Trophoblast cell (in vitro differentiated cells and primary cell): ENCODE data around the gene COPS8. TPM values are rescaled to one million over a fixed set of nuclear protein-coding genes. Genes with fewer than 3 reads are reported as not detected.

Experiments used
- DNase-seq, 2 donors: peaks; one replicate each; pipeline ENCODE4 v3.0.0-alpha.2; 2016
- H2AFZ ChIP-seq: 2 replicates; pipeline ENCODE4 v1.6.1; 2013; ENCODE audit warnings: low read length, moderate library complexity, mild to moderate bottlenecking; ENCODE audit not compliant: insufficient read depth, poor library complexity
- H2AK5ac ChIP-seq: 2 replicates; pipeline ENCODE4 v1.6.1; 2013; ENCODE audit warnings: mild to moderate bottlenecking, low read length
- H2BK120ac ChIP-seq: 2 replicates; pipeline ENCODE4 v1.6.1; 2013; ENCODE audit warnings: low read length, mild to moderate bottlenecking, moderate library complexity; ENCODE audit not compliant: insufficient read depth, poor library complexity
- H2BK12ac ChIP-seq: 2 replicates; pipeline ENCODE4 v1.6.1; 2013; ENCODE audit warnings: mild to moderate bottlenecking, low read length, moderate library complexity
- H2BK5ac ChIP-seq: 2 replicates; pipeline ENCODE4 v1.6.1; 2013; ENCODE audit warnings: low read length, low read depth, moderate library complexity, mild to moderate bottlenecking; ENCODE audit not compliant: poor library complexity
- H3K14ac ChIP-seq: 2 replicates; pipeline ENCODE4 v1.6.1; 2013; ENCODE audit warnings: mild to moderate bottlenecking, low read length
- H3K18ac ChIP-seq: 2 replicates; pipeline ENCODE4 v1.6.1; 2013; ENCODE audit warnings: mild to moderate bottlenecking, low read length
- H3K23ac ChIP-seq: 2 replicates; pipeline ENCODE4 v1.6.1; 2013; ENCODE audit warnings: low read length
- H3K27ac ChIP-seq: 2 replicates; pipeline ENCODE4 v1.5.1; 2013; ENCODE audit warnings: low read depth, mild to moderate bottlenecking, inconsistent platforms, low read length, moderate library complexity
- H3K27me3 ChIP-seq: 2 replicates; pipeline ENCODE4 v1.6.1; 2013; ENCODE audit warnings: inconsistent platforms, mild to moderate bottlenecking, low read length, moderate library complexity; ENCODE audit not compliant: insufficient read depth
- H3K36me3 ChIP-seq, 2 experiments: 1 replicate in 1 of 2; 2 replicates in 1 of 2; pipeline ENCODE4 v1.6.1; 2013; ENCODE audit warnings: low read length in 2 of 2, mild to moderate bottlenecking in 2 of 2, moderate library complexity in 1 of 2; ENCODE audit not compliant: insufficient read depth in 2 of 2, control insufficient read depth in 1 of 2
- H3K4ac ChIP-seq: 2 replicates; pipeline ENCODE4 v1.6.1; 2013; ENCODE audit warnings: low read depth, mild to moderate bottlenecking, low read length, moderate library complexity
- H3K4me1 ChIP-seq, 2 experiments: 1 replicate in 1 of 2; 2 replicates in 1 of 2; pipeline ENCODE4 v1.6.1; 2013; ENCODE audit warnings: low read length in 2 of 2, mild to moderate bottlenecking in 2 of 2, moderate library complexity in 1 of 2; ENCODE audit not compliant: insufficient read depth in 2 of 2, control insufficient read depth in 1 of 2
- H3K4me2 ChIP-seq: 2 replicates; pipeline ENCODE4 v1.6.1; 2013; ENCODE audit warnings: inconsistent platforms, mild to moderate bottlenecking, low read length, moderate library complexity
- H3K4me3 ChIP-seq: 2 replicates; pipeline ENCODE4 v1.5.1; 2013; ENCODE audit warnings: mild to moderate bottlenecking, low read depth, low read length, inconsistent platforms
- H3K79me1 ChIP-seq: one replicate; pipeline ENCODE4 v1.6.1; 2013; ENCODE audit warnings: low read length
- H3K79me2 ChIP-seq: 2 replicates; pipeline ENCODE4 v1.6.1; 2013; ENCODE audit warnings: low read length, mild to moderate bottlenecking; ENCODE audit not compliant: control insufficient read depth, insufficient read depth, poor library complexity
- H3K9ac ChIP-seq: 2 replicates; pipeline ENCODE4 v1.6.1; 2013; ENCODE audit warnings: mild to moderate bottlenecking, low read length
- H3K9me3 ChIP-seq: 2 replicates; pipeline ENCODE4 v1.6.1; 2013; ENCODE audit warnings: low read depth, mild to moderate bottlenecking, control low read depth, inconsistent platforms, low read length; ENCODE audit not compliant: insufficient read depth
- H4K12ac ChIP-seq: 2 replicates; pipeline ENCODE4 v1.6.1; 2013; ENCODE audit warnings: low read depth, mild to moderate bottlenecking, low read length, moderate library complexity
- H4K8ac ChIP-seq: 2 replicates; pipeline ENCODE4 v1.6.1; 2013; ENCODE audit warnings: low read depth, mild to moderate bottlenecking, low read length, moderate library complexity
- H4K91ac ChIP-seq: one replicate; pipeline ENCODE4 v1.6.1; 2013; ENCODE audit warnings: low read depth, mild to moderate bottlenecking, low read length, moderate library complexity
- WGBS: extraction: QIAGEN DNeasy Blood & Tissue Kit; methylation state at CpG from one replicate; pipeline ENCODE4 v1.1.7; 2013; ENCODE audit warnings: missing lambda C conversion rate; ENCODE audit not compliant: insufficient read length, insufficient coverage; ENCODE audit errors: extremely low coverage; 5-methylcytosine and 5-hydroxymethylcytosine counted together
- polyA plus RNA-seq: library from polyadenylated mRNA; stranded (reverse); fragments of 200-250 nt; gene quantifications from 2 replicates; pipeline ENCODE4 v1.2.3, GENCODE V29; 2013

The COPS8 gene
- 29.9 and 33.6 TPM in 2 replicates for polyA plus RNA-seq

DNA sequence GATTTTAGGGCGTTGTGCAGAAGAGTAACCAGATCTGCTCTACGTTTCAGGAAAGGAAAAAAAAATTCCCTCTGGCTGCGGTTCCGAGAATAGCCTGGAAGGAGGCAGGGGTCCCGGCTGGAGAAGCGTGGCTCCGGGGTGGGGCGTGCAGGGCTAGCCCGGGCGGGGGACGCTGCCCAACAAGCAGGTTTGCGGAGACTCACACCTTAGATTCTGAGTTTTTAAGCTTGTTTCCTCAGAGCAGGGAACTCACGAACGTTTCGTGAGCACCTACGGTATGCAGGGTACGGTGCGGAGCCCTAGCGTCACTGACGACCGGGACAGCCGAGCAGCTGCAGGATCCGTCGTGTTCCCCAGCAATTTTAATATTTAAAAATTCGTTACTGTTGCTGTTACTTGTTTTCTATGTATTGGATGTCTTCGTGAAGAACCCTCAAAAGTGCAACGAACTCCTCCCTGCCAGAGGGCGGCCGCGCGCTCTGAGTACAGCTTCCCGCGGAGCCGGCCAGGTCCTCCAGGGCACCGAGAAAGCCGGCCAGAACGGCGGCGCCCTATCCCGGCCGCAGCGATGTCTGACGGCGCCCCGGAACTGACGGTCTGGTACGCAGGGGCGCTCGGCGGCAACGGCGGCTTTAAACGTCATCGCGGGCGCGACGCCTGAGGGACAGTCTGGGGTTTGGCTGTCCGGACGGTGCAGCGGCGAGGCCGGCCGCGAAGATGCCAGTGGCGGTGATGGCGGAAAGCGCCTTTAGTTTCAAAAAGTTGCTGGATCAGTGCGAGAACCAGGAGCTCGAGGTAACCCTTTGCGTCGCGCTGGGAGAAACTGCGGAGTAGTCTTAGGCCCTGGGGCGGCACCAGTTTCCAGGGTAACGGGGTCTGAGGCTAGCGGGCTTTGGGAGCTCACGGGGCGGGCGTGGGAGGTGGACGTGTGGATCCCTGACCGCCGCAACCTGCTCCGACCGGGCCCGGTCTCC lies at the start of gene COPS8:
Gene COPS8 (plus strand): TSS at position 642 of the 974 bp plus-strand sequence. CDS start 76 bp downstream, at position 718.
- Histone ChIP-seq H3K14ac (peak within 1 kb of the TSS; percentile 84), H2AK5ac (no peak within 1 kb of the TSS), H2AFZ (peak within 1 kb of the TSS; percentile 96), H3K36me3 (peaks cover 2 to 6% of the 10 kb centered on the region in 2 experiments), H3K23ac (no peak within 1 kb of the TSS), H2BK12ac (peak within 1 kb of the TSS; percentile 22), H2BK120ac (peak within 1 kb of the TSS; percentile 49), H3K4me1 (no peaks in the 10 kb centered on the region), H3K9ac (peak within 1 kb of the TSS; percentile 84), H3K27ac (peak within 1 kb of the TSS; percentile 82), H4K91ac (peak within 1 kb of the TSS; percentile 75), H3K4me2 (peak within 1 kb of the TSS; percentile 75), H3K79me1 (peaks cover 4% of the 10 kb centered on the region), H3K9me3 (no peaks in the 10 kb centered on the region), H3K18ac (peak within 1 kb of the TSS; percentile 92), H4K8ac (peak within 1 kb of the TSS; percentile 93), H3K79me2 (peaks cover 9% of the 10 kb centered on the region), H3K4ac (peak within 1 kb of the TSS; percentile 65), H3K27me3 (no peaks in the 10 kb centered on the region), H2BK5ac (peak within 1 kb of the TSS; percentile 65), H3K4me3 (peak within 1 kb of the TSS; percentile 87), H4K12ac (peak within 1 kb of the TSS; percentile 89)
- DNase-seq = peak; percentile 89 to 94
- no CpG with 5 or more reads among the region's 86 CpGs for WGBS

DNA sequence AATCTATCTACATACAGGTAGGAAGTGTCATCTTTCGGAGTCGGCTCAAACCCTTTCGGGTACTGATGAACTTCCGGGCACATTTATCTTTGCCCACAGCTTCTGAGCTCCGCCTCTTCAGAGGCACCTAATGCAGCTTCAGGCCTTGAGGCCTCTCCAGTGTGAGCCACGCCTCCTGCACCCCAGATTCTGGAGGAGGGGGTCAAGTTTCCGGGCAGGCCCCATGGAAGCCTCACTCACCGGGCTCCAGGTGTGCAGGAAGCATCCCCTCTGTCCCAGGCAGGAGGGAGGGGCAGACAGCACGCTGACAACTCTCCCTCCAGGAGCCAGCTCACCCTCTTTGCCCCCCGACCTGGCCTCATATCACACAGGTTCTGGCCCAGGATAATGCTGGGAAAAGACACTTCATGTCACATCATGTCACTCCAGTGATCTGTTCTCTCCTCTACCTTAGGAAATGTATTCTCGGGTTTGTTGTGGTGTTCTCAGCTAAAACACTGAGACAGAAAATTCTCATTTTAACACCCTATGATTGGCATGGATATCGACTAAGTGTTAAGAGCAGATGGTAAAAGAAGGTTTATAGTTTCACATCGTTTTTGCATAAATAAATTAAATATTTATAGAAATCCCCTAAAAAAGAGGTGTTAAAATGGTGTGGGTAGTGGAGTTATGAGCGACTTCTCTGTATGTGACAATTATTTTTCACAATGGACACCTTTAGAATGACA lies 46.2 kb upstream of the COPS8 start:
- no peak overlapping the region for H2AK5ac ChIP-seq
- H3K4me2 ChIP-seq = no peak overlapping the region
- no peak overlapping the region for H2BK120ac ChIP-seq
- H3K18ac ChIP-seq = no peak overlapping the region
- H3K9me3 ChIP-seq = no peaks in the 10 kb centered on the region
- no peak overlapping the region for H2BK5ac ChIP-seq
- no peaks in the 10 kb centered on the region for H3K27me3 ChIP-seq
- WGBS = no CpG with 5 or more reads among the region's 14 CpGs
- no peak overlapping the region for H4K8ac ChIP-seq
- no peak overlapping the region for H4K12ac ChIP-seq
- H3K79me2 ChIP-seq = no peaks in the 10 kb centered on the region
- no peak overlapping the region for H2AFZ ChIP-seq
- H3K23ac ChIP-seq = no peak overlapping the region
- no peak overlapping the region for H3K4me3 ChIP-seq
- no peak overlapping the region for H3K14ac ChIP-seq
- no peak overlapping the region for H3K4ac ChIP-seq
- H3K27ac ChIP-seq = no peak overlapping the region
- H3K4me1 ChIP-seq = peaks cover 10% of the 10 kb centered on the region in 2 experiments
- peak overlapping the region; percentile 13 for H2BK12ac ChIP-seq
- no peak for DNase-seq
- H3K79me1 ChIP-seq = no peaks in the 10 kb centered on the region
- no peaks in the 10 kb centered on the region for H3K36me3 ChIP-seq
- no peak overlapping the region for H3K9ac ChIP-seq
- H4K91ac ChIP-seq = no peak overlapping the region

DNA sequence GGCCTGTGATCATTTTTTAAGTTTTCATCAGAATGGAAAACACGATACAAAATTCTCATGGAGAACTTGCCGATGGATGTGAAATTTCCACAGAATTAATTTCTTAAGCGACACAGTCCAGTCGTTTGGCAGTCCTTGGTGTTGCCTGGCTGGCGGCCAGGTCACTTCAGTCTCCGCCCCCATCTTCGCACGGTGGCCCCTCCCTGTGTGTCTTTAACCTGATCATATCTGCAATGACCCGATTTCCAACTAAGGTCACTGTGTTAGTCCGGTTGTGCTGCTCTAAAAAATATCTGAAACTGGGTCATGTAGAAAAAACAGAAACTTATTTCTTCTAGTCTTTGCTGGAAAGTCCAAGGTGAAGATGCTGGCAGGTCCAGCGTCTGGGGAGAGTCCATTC lies 44.5 kb upstream of the COPS8 start:
- H2BK12ac ChIP-seq = no peak overlapping the region
- H3K9ac ChIP-seq = no peak overlapping the region

DNA sequence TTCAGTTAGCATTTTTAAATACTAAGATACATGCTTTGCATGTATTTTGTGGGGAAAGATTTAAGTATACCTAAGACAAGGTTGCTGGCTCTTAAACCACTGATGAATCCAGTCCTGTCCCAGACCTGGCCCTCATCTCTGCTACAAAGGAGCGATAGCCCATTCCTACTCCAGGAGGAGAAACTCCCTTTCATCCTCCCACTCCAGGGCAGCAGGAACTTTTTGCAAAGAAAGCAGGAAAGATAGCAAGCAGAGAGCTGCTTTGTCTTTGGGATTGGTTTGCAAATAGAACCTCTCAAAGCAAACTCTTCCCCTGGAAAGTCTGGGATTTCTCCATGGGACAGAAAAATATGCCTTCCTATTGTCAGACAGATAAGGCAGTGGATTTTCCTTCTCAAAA lies 43.6 kb upstream of the COPS8 start:
- no peaks in the 10 kb centered on the region for H3K79me2 ChIP-seq
- no peak for DNase-seq
- H3K9ac ChIP-seq = no peak overlapping the region
- peaks cover 10 to 17% of the 10 kb centered on the region in 2 experiments for H3K4me1 ChIP-seq
- no peak overlapping the region for H4K12ac ChIP-seq
- peaks cover 2% of the 10 kb centered on the region for H3K79me1 ChIP-seq
- H3K18ac ChIP-seq = no peak overlapping the region
- no peaks in the 10 kb centered on the region for H3K27me3 ChIP-seq
- no peak overlapping the region for H3K4ac ChIP-seq
- no peak overlapping the region for H2AFZ ChIP-seq
- no peak overlapping the region for H2BK120ac ChIP-seq
- no peak overlapping the region for H3K23ac ChIP-seq
- H3K14ac ChIP-seq = no peak overlapping the region
- H2BK12ac ChIP-seq = no peak overlapping the region
- H4K8ac ChIP-seq = no peak overlapping the region
- no peak overlapping the region for H3K4me2 ChIP-seq
- no CpG with 5 or more reads among the region's 1 CpG for WGBS
- H3K27ac ChIP-seq = no peak overlapping the region
- no peaks in the 10 kb centered on the region for H3K36me3 ChIP-seq
- H2AK5ac ChIP-seq = no peak overlapping the region
- H4K91ac ChIP-seq = no peak overlapping the region
- no peak overlapping the region for H3K4me3 ChIP-seq
- no peak overlapping the region for H2BK5ac ChIP-seq
- no peaks in the 10 kb centered on the region for H3K9me3 ChIP-seq

More for the DNA sequence above, 44.5 kb upstream of the COPS8 start:
- WGBS = no CpG with 5 or more reads among the region's 11 CpGs
- H3K27me3 ChIP-seq = no peaks in the 10 kb centered on the region
- H4K91ac ChIP-seq = peak overlapping the region; percentile 28
- no peaks in the 10 kb centered on the region for H3K36me3 ChIP-seq
- no peak overlapping the region for H3K27ac ChIP-seq
- peaks cover 10 to 17% of the 10 kb centered on the region in 2 experiments for H3K4me1 ChIP-seq
- no peak overlapping the region for H3K4me2 ChIP-seq
- H3K79me2 ChIP-seq = no peaks in the 10 kb centered on the region
- no peak overlapping the region for H4K8ac ChIP-seq
- H4K12ac ChIP-seq = no peak overlapping the region
- H3K79me1 ChIP-seq = peaks cover 2% of the 10 kb centered on the region
- no peak overlapping the region for H2AFZ ChIP-seq
- no peak overlapping the region for H3K4ac ChIP-seq
- H3K23ac ChIP-seq = no peak overlapping the region
- no peak overlapping the region for H3K4me3 ChIP-seq
- H3K9me3 ChIP-seq = no peaks in the 10 kb centered on the region
- H3K18ac ChIP-seq = no peak overlapping the region
- no peak overlapping the region for H3K14ac ChIP-seq
- DNase-seq = no peak
- H2AK5ac ChIP-seq = no peak overlapping the region
- H2BK120ac ChIP-seq = no peak overlapping the region
- no peak overlapping the region for H2BK5ac ChIP-seq
